CD8-positive, alpha-beta memory T cell (primary cell): ENCODE data around the gene PFKP. TPM values are rescaled to one million over a fixed set of nuclear protein-coding genes. Genes with fewer than 3 reads are reported as not detected.

ENCODE experiments used
- CTCF ChIA-PET: fragments of 350-600 bp; sonication (Branson Sonifier 250); formaldehyde crosslinking; loops from one replicate; lab custom pipeline; 2021; ENCODE audit warnings: antibody characterized with exemption; lab: Charles Lee
- POLR2A ChIA-PET: fragments of 350-600 bp; sonication (Branson Sonifier 250); formaldehyde crosslinking; loops from one replicate; lab custom pipeline; 2021; ENCODE audit warnings: antibody characterized with exemption; lab: Charles Lee
- DNase-seq, 5 donors: peaks; one replicate each; pipeline versions ENCODE4 v3.0.0 to v3.0.0-alpha.2; 2020 to 2022; ENCODE audit warnings: mixed read lengths in 1 of 5
- H3K27ac ChIP-seq: one replicate; pipeline ENCODE4 v1.7.0; 2013; ENCODE audit warnings: low read depth, mild to moderate bottlenecking, low read length, moderate library complexity
- H3K27me3 ChIP-seq: 2 replicates; pipeline ENCODE4 v1.7.0; 2013; ENCODE audit warnings: low read length, mild to moderate bottlenecking; ENCODE audit not compliant: insufficient read depth, poor library complexity, severe bottlenecking
- H3K36me3 ChIP-seq: 2 replicates; pipeline ENCODE4 v1.7.0; 2013; ENCODE audit warnings: mild to moderate bottlenecking, low read length, moderate library complexity; ENCODE audit not compliant: insufficient read depth
- H3K4me1 ChIP-seq: 2 replicates; pipeline ENCODE4 v1.7.0; 2013; ENCODE audit warnings: mild to moderate bottlenecking, low read length, moderate library complexity; ENCODE audit not compliant: insufficient read depth
- H3K4me3 ChIP-seq: 2 replicates; pipeline ENCODE4 v1.7.0; 2013; ENCODE audit warnings: mild to moderate bottlenecking, low read length
- H3K9me3 ChIP-seq: 2 replicates; pipeline ENCODE4 v1.7.0; 2013; ENCODE audit warnings: mild to moderate bottlenecking, low read length
- H3K27ac Mint-ChIP-seq, 8 donors: one replicate each; pipeline ENCODE4 v1.8.0; 2020 to 2021; ENCODE audit warnings: mixed read lengths in 8 of 8, mild to moderate bottlenecking in 6 of 8, inconsistent platforms in 3 of 8, moderate library complexity in 3 of 8
- H3K27me3 Mint-ChIP-seq, 2 donors: one replicate each; pipeline ENCODE4 v1.8.0; 2020 to 2021; ENCODE audit warnings: mixed read lengths in 2 of 2, mild to moderate bottlenecking in 1 of 2, moderate library complexity in 1 of 2
- H3K36me3 Mint-ChIP-seq, 3 donors: one replicate each; pipeline ENCODE4 v1.8.0; 2020 to 2021; ENCODE audit warnings: mixed read lengths in 3 of 3, inconsistent platforms in 1 of 3, mild to moderate bottlenecking in 1 of 3
- H3K4me1 Mint-ChIP-seq, 3 donors: one replicate each; pipeline ENCODE4 v1.8.0; 2020 to 2021; ENCODE audit warnings: mixed read lengths in 3 of 3, inconsistent platforms in 1 of 3, mild to moderate bottlenecking in 1 of 3
- H3K4me3 Mint-ChIP-seq, 7 donors: one replicate each; pipeline ENCODE4 v1.8.0; 2020 to 2021; ENCODE audit warnings: mixed read lengths in 7 of 7, mild to moderate bottlenecking in 6 of 7, moderate library complexity in 4 of 7, inconsistent platforms in 2 of 7
- H3K9me3 Mint-ChIP-seq, 5 donors: one replicate each; pipeline ENCODE4 v1.8.0; 2020 to 2022; ENCODE audit warnings: mixed read lengths in 5 of 5, mild to moderate bottlenecking in 3 of 5, moderate library complexity in 2 of 5, inconsistent platforms in 1 of 5
- polyA plus RNA-seq: library from polyadenylated mRNA; unstranded; fragments of 300-500 nt; fragmentation: Illumina TruSeq; gene quantifications from one replicate; pipeline ENCODE4 v1.2.3, GENCODE V29; 2021
- total RNA-seq, 2 experiments: library from RNA; stranded (reverse); gene quantifications; one replicate each; pipeline ENCODE4 v1.2.3, GENCODE V29; 2021

PFKP gene
- total and polyA plus RNA-seq, 3 experiments from 2014 or later = 61.6 to 187 (median 180) TPM

- CTCF ChIA-PET = no interaction called here
Observed at GRCh38 chr10:3068968-3069737, 1.8 kb downstream of the PFKP start.

DNA sequence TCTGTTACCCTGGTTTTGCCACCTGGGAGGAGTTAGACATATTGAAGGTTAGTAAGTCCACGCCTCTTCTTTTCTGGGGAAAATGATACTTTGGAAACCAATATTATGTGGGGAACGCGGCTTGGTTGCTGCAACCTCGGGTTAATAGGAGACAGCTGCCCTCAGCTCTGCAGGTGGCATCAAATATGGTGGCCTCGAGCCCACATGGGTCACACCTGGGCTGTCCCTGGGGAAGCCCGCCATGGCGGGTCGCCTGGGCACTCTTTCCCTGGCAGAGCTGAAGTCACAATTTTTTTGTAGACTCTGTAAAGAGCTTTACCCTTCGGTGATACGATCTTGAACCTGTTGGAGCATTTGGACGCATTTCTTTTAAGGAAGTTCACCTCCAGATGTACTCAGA, 2.5 kb downstream of the PFKP start:
- Histone ChIP-seq H3K36me3 (no peaks in the 10 kb centered on the region), H3K4me1 (peaks cover 16% of the 10 kb centered on the region), H3K27ac (peak overlapping the region; percentile 47), H3K4me3 (no peak overlapping the region), H3K27me3 (no peaks in the 10 kb centered on the region), H3K9me3 (no peaks in the 10 kb centered on the region)
- Mint-ChIP-seq H3K36me3 (peaks cover 0 to 16% (median 7%) of the 10 kb centered on the region in 3 donors), H3K4me1 (peaks cover 30 to 60% (median 50%) of the 10 kb centered on the region in 3 donors), H3K27ac (peak overlapping the region in 6 of 8 donors; percentile 17 to 73 (median 50)), H3K27me3 (no peaks in the 10 kb centered on the region), H3K9me3 (no peaks in the 10 kb centered on the region), H3K4me3 (peak overlapping the region; percentile 79 to 92 (median 86))
- DNase-seq = no peak
- POLR2A ChIA-PET = interaction anchor here (0.8 kb wide), 1 partner anchor 10 kb away, joined by 3 read pairs; no protein-coding TSS in a partner anchor
- CTCF ChIA-PET = interaction anchor here (1.0 kb wide), 1 partner anchor 23 kb away, joined by 3 read pairs; no protein-coding TSS in a partner anchor

More at GRCh38 chr10:3068968-3069737, 1.8 kb downstream of the PFKP start:
- H3K27me3 Mint-ChIP-seq = no peaks in the 10 kb centered on the region
- H3K4me3 ChIP-seq = peak overlapping the region; percentile 88
- DNase-seq = peak in 1 of 5 donors; percentile 30
- H3K9me3 ChIP-seq = no peaks in the 10 kb centered on the region
- peaks cover 23 to 53% (median 43%) of the 10 kb centered on the region in 3 donors for H3K4me1 Mint-ChIP-seq
- H3K9me3 Mint-ChIP-seq = no peaks in the 10 kb centered on the region
- POLR2A ChIA-PET = interaction anchor here (0.7 to 2.2 kb wide), 2 partner anchors 15 to 26 kb away, joined by 3 to 5 read pairs; no protein-coding TSS in a partner anchor
- peak overlapping the region; percentile 74 for H3K27ac ChIP-seq
- H3K36me3 Mint-ChIP-seq = peaks cover 0 to 16% (median 6%) of the 10 kb centered on the region in 3 donors
- no peaks in the 10 kb centered on the region for H3K36me3 ChIP-seq
- peak overlapping the region; percentile 89 to 99 (median 92) for H3K4me3 Mint-ChIP-seq
- H3K27ac Mint-ChIP-seq = peak overlapping the region; percentile 50 to 80 (median 68)
- peaks cover 16% of the 10 kb centered on the region for H3K4me1 ChIP-seq
- no peaks in the 10 kb centered on the region for H3K27me3 ChIP-seq

- Histone ChIP-seq H3K4me3 (no peak overlapping the region), H3K27ac (no peak overlapping the region), H3K4me1 (peaks cover 16% of the 10 kb centered on the region), H3K36me3 (no peaks in the 10 kb centered on the region), H3K27me3 (no peaks in the 10 kb centered on the region), H3K9me3 (no peaks in the 10 kb centered on the region)
- peaks cover 0 to 21% (median 7%) of the 10 kb centered on the region in 3 donors for H3K36me3 Mint-ChIP-seq
- CTCF ChIA-PET = no interaction called here
- H3K27ac Mint-ChIP-seq = peak overlapping the region in 1 of 8 donors; percentile 18
- DNase-seq = no peak
- no peaks in the 10 kb centered on the region for H3K27me3 Mint-ChIP-seq
- POLR2A ChIA-PET = no interaction called here
- no peaks in the 10 kb centered on the region for H3K9me3 Mint-ChIP-seq
- H3K4me1 Mint-ChIP-seq = peaks cover 34 to 68% (median 57%) of the 10 kb centered on the region in 3 donors
- H3K4me3 Mint-ChIP-seq = peak overlapping the region in 5 of 7 donors; percentile 0 to 83 (median 41)
Observed at GRCh38 chr10:3071405-3072198, 4.3 kb downstream of the PFKP start.

GRCh38 chr10:3072641-3073360, 5.5 kb downstream of the PFKP start:
- H3K27me3 Mint-ChIP-seq = no peaks in the 10 kb centered on the region
- Histone ChIP-seq H3K27ac (peak overlapping the region; percentile 25), H3K4me3 (no peak overlapping the region), H3K4me1 (peaks cover 16% of the 10 kb centered on the region), H3K36me3 (no peaks in the 10 kb centered on the region), H3K9me3 (no peaks in the 10 kb centered on the region), H3K27me3 (no peaks in the 10 kb centered on the region)
- ChIA-PET POLR2A (no interaction called here), CTCF (no interaction called here)
- peaks cover 38 to 73% (median 61%) of the 10 kb centered on the region in 3 donors for H3K4me1 Mint-ChIP-seq
- no peaks in the 10 kb centered on the region for H3K9me3 Mint-ChIP-seq
- peak overlapping the region in 1 of 8 donors; percentile 43 for H3K27ac Mint-ChIP-seq
- DNase-seq = no peak
- no peak overlapping the region for H3K4me3 Mint-ChIP-seq
- peaks cover 0 to 23% (median 7%) of the 10 kb centered on the region in 3 donors for H3K36me3 Mint-ChIP-seq

DNA sequence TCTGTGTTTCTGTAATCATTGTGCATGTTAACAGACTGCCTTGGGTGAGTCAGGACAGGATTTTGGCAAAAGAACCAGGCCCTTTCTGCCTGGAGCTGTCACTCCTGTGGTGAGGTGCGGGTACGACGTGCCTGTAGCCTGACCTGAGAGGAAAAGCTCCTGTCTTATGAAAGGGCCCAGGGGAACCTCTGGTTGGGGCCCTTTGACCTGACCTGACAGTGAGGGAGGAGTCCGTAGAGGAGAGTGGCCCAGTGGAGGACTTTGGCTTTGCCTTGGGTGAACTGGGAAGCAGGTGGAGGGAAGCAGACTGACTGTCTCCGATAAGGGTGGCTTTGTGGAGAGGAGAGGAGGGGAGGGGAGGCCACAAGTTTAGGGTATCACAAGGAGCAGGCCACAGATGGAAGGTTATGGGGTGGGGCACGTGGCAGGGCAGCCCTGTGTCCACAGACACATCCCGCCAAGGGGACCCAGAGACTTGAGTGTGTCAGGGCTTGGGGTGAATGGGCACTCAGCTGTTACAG, 6.9 kb downstream of the PFKP start:
- Histone ChIP-seq H3K27ac (peak overlapping the region; percentile 31), H3K36me3 (no peaks in the 10 kb centered on the region), H3K9me3 (no peaks in the 10 kb centered on the region), H3K27me3 (no peaks in the 10 kb centered on the region), H3K4me1 (peaks cover 14% of the 10 kb centered on the region), H3K4me3 (no peak overlapping the region)
- peak overlapping the region in 4 of 8 donors; percentile 6 to 93 (median 49) for H3K27ac Mint-ChIP-seq
- H3K9me3 Mint-ChIP-seq = no peaks in the 10 kb centered on the region
- H3K27me3 Mint-ChIP-seq = no peaks in the 10 kb centered on the region
- POLR2A ChIA-PET = no interaction called here
- peaks cover 0 to 17% (median 7%) of the 10 kb centered on the region in 3 donors for H3K36me3 Mint-ChIP-seq
- peak overlapping the region in 2 of 7 donors; percentile 32 to 88 for H3K4me3 Mint-ChIP-seq
- DNase-seq = no peak
- CTCF ChIA-PET = no interaction called here
- H3K4me1 Mint-ChIP-seq = peaks cover 39 to 75% (median 62%) of the 10 kb centered on the region in 3 donors

- H3K27ac ChIP-seq = no peak overlapping the region
- no peak overlapping the region for H3K4me3 ChIP-seq
- no peak overlapping the region for H3K4me3 Mint-ChIP-seq
- no peak overlapping the region for H3K27ac Mint-ChIP-seq
- H3K9me3 Mint-ChIP-seq = no peaks in the 10 kb centered on the region
- H3K4me1 ChIP-seq = peaks cover 5% of the 10 kb centered on the region
- H3K27me3 ChIP-seq = no peaks in the 10 kb centered on the region
- no peak for DNase-seq
- H3K36me3 ChIP-seq = no peaks in the 10 kb centered on the region
- no peaks in the 10 kb centered on the region for H3K27me3 Mint-ChIP-seq
- ChIA-PET CTCF (no interaction called here), POLR2A (no interaction called here)
- H3K9me3 ChIP-seq = no peaks in the 10 kb centered on the region
- peaks cover 30 to 66% (median 58%) of the 10 kb centered on the region in 3 donors for H3K4me1 Mint-ChIP-seq
- peaks cover 0 to 19% (median 7%) of the 10 kb centered on the region in 3 donors for H3K36me3 Mint-ChIP-seq
Observed at GRCh38 chr10:3074985-3075600, 7.7 kb downstream of the PFKP start.

GRCh38 chr10:3076138-3076537, 8.8 kb downstream of the PFKP start:
- ChIA-PET POLR2A (no interaction called here), CTCF (no interaction called here)
- H3K36me3 Mint-ChIP-seq = peaks cover 0 to 14% (median 5%) of the 10 kb centered on the region in 3 donors
- Histone ChIP-seq H3K27ac (no peak overlapping the region), H3K4me3 (no peak overlapping the region), H3K9me3 (no peaks in the 10 kb centered on the region), H3K27me3 (no peaks in the 10 kb centered on the region), H3K36me3 (no peaks in the 10 kb centered on the region), H3K4me1 (peaks cover 5% of the 10 kb centered on the region)
- H3K27ac Mint-ChIP-seq = peak overlapping the region in 1 of 8 donors; percentile 68
- H3K9me3 Mint-ChIP-seq = no peaks in the 10 kb centered on the region
- H3K4me1 Mint-ChIP-seq = peaks cover 29 to 62% (median 54%) of the 10 kb centered on the region in 3 donors
- no peak overlapping the region for H3K4me3 Mint-ChIP-seq
- H3K27me3 Mint-ChIP-seq = no peaks in the 10 kb centered on the region
- no peak for DNase-seq
